Limb (tissue), 2 donors: Measurements from ENCODE around the gene HACD4.
"Not testable (repeated sequence)": the region's sequence is repeated elsewhere in the genome, so short reads cannot be mapped to it uniquely, and the experiment has no call there.

Experiments used
- DNase-seq, 2 donors: peaks; one replicate each; pipeline ENCODE4 v3.0.0-alpha.2; 2016; ENCODE audit errors: extremely low spot score in 2 of 2

The HACD4 gene

DNA sequence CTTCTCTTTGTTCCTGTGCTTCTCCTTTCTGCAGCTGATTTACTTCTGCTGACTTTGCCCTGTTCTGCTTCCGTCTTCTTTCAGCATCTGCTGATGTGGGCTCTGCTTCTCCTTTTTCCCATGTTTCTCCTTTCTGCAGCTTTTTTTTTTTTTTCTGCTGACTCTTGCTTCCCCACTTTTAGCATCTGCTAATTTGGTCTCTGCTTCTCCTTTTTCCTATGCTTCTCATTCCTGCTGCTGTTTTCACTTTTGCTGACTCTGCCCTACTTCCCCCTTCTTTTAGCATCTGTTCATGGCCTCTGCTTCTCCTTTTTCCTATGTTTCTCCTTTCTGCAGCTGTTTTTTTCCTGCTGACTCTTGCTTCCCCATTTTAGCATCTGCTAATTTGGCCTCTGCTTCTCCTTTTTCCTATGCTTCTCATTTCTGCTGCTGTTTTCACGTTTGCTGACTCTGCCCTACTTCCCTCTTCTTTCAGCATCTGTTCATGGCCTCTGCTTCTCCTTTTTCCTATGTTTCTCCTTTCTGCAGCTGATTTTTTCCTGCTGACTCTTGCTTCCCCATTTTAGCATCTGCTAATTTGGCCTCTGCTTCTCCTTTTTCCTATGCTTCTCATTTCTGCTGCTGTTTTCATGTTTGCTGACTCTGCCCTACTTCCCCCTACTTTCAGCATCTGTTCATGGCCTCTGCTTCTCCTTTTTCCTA is 58.0 kb downstream of the HACD4 start:
- not testable (repeated sequence) for DNase-seq

- no peak for DNase-seq
Observed at GRCh38 chr9:20972684-20973083, 58.8 kb downstream of the HACD4 start.

DNA sequence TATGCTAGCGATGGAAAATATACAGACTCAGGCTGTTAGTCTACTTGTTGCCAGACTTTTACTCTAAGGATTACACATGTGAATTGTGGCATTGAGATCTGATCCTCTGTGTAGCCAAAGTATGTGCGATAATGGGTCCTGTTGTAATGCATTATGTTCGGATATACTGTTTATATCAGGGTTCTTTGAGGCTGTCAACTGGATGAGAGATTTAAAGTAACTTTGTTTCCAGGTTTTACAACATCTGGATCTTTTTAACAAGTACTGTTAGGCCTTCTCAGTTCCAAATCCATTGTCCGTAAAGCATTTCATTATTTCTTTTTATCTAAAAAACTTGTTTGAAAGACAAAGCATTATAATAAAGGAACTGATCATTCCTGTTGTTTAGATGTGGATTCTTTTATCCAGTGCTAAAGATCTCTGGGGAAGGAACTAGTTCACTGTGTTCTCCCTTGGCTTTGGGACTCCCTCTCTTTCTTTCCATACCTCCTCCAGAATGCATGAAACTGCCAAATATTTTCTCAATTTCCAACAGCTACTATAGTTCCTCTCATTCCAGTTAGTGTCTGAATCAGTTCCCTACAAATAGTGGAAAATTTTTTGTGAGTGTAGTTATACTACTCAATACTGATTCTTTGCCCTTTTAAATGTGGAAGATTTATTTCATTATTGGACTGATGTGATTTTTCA is 68.8 kb downstream of the HACD4 start:
- DNase-seq, result peak in 1 of 2 donors; percentile 50

- DNase-seq, result no peak
Observed at GRCh38 chr9:20950707-20951106, 80.7 kb downstream of the HACD4 start.
